Thymus (tissue), 11 donors: Measurements from ENCODE around the gene TMED10. TPM values are rescaled to one million over a fixed set of nuclear protein-coding genes. Genes with fewer than 3 reads are reported as not detected.

Experiments used
- DNase-seq, 9 donors: peaks; one replicate each; pipeline ENCODE4 v3.0.0-alpha.2; 2013; ENCODE audit warnings: low spot score in 9 of 9, low read depth in 6 of 9, missing footprints in 1 of 9
- H3K27ac ChIP-seq, 2 donors: one replicate each; pipeline ENCODE4 v1.5.1; 2013; ENCODE audit warnings: control low read depth in 1 of 2, low read depth in 1 of 2, low read length in 1 of 2, mild to moderate bottlenecking in 1 of 2, moderate library complexity in 1 of 2
- H3K27me3 ChIP-seq, 2 donors: one replicate each; pipeline ENCODE4 v1.5.1; 2013; ENCODE audit warnings: low read length in 1 of 2; ENCODE audit not compliant: control insufficient read depth in 2 of 2, insufficient read depth in 1 of 2
- H3K36me3 ChIP-seq, 2 donors: one replicate each; pipeline ENCODE4 v1.5.1; 2013; ENCODE audit warnings: low read length in 1 of 2, mild to moderate bottlenecking in 1 of 2, moderate library complexity in 1 of 2; ENCODE audit not compliant: control insufficient read depth in 2 of 2, insufficient read depth in 2 of 2
- H3K4me1 ChIP-seq, 2 donors: one replicate each; pipeline ENCODE4 v1.5.1; 2013; ENCODE audit warnings: low read length in 2 of 2; ENCODE audit not compliant: control insufficient read depth in 2 of 2, insufficient read depth in 2 of 2
- H3K4me3 ChIP-seq, 2 donors: one replicate each; pipeline ENCODE4 v1.5.1; 2013; ENCODE audit warnings: low read length in 2 of 2, control low read depth in 1 of 2, mild to moderate bottlenecking in 1 of 2
- H3K9me3 ChIP-seq, 2 donors: one replicate each; pipeline ENCODE4 v1.5.1; 2013; ENCODE audit warnings: low read length in 1 of 2, mild to moderate bottlenecking in 1 of 2; ENCODE audit not compliant: control insufficient read depth in 2 of 2, insufficient read depth in 1 of 2
- WGBS: extraction: QIAGEN DNeasy Blood & Tissue Kit; methylation state at CpG from one replicate; pipeline ENCODE4 v1.1.7; 2013; 5-methylcytosine and 5-hydroxymethylcytosine counted together
- polyA plus RNA-seq: library from polyadenylated mRNA; stranded (reverse); fragments of 200-250 nt; gene quantifications from one replicate; pipeline ENCODE4 v1.2.3, GENCODE V29; 2013
- total RNA-seq: library from RNA; stranded (reverse); fragments of 120-200 nt; gene quantifications from one replicate; pipeline ENCODE4 v1.2.4, GENCODE V29; 2013
- donor health status: healthy.

The TMED10 gene
- total and polyA plus RNA-seq, 2 donors = 122 to 146 TPM

DNA sequence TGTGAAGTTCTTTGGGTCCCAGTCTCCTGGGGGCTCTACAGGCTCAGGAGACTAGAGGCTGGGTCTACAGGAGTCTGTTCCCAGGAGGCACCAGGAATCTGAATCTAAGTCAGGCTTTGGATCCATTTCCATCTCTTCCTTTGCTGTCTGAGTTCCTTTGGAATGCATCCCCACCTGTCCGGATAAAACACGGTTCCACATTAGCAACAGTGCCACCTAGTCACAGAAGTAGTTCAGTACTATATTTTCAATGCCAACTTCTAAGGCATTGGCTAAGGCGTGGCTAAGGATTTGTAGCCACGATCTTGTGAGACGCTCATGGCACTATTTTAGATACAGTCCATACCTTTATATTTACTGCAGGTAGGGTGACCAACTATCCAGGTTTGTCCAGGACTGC, 91.9 kb downstream of the TMED10 start:
- Histone ChIP-seq H3K27ac (no peak overlapping the region), H3K36me3 (peaks cover 40 to 64% of the 10 kb centered on the region in 2 donors), H3K27me3 (no peaks in the 10 kb centered on the region), H3K4me3 (no peak overlapping the region), H3K9me3 (no peaks in the 10 kb centered on the region), H3K4me1 (no peaks in the 10 kb centered on the region)
- no peak for DNase-seq
- 94% methylated on average over 5 of the region's 5 CpGs for WGBS

DNA sequence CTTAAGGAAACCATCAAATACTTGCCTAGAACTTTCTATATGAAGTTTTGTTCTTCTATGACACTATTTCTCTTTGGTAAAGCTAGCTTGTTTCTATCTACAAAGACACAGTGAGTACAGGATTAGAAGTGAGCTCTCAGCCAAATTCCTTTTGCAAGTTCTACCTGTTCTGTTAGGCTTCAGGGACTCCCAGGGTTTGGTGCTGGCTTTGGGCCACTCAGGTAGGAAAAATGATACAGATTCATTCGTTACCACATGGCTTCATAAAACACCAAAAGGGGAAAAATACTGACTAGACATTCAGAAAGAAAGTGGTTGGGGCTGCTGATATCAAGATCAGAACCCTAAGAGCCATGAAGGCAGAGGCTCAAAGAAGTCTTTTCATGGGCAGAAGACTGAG, 93.1 kb downstream of the TMED10 start:
- no peak overlapping the region for H3K4me3 ChIP-seq
- DNase-seq = no peak
- H3K9me3 ChIP-seq = no peaks in the 10 kb centered on the region
- H3K27ac ChIP-seq = no peak overlapping the region
- H3K4me1 ChIP-seq = no peaks in the 10 kb centered on the region
- 91% methylated on average over 1 of the region's 1 CpG for WGBS
- no peaks in the 10 kb centered on the region for H3K27me3 ChIP-seq
- H3K36me3 ChIP-seq = peaks cover 36 to 61% of the 10 kb centered on the region in 2 donors

DNA sequence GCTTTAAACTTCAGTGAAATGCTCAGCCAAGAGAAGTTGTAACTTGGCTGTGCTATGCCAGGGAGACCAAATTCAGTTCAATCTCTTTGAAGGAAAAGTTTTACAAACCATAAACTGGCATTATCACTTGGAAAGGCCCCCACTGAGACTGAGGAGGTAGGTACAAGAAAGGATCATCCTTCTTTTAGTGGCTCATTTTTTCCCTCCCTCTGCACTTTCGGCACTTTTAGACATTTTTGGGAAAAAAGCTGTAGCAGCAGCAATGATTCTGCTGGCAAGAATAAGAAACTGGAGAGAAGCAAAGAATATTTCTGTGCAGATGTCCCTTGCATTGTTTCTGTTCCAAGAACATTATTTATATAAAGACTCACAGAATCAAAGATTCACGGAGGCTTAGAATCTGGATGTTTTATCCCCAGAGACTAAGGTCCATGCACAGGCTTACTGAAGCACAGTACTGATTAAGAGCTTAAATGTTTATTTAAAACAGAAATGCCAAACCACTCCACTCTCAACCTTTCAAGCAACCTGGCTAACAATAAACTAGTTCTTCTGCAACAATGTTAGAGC, 94.7 kb downstream of the TMED10 start:
- H3K27ac ChIP-seq = no peak overlapping the region
- no peaks in the 10 kb centered on the region for H3K27me3 ChIP-seq
- H3K36me3 ChIP-seq = peaks cover 26 to 47% of the 10 kb centered on the region in 2 donors
- no peaks in the 10 kb centered on the region for H3K9me3 ChIP-seq
- DNase-seq = no peak
- 95% methylated on average over 2 of the region's 2 CpGs for WGBS
- no peaks in the 10 kb centered on the region for H3K4me1 ChIP-seq
- H3K4me3 ChIP-seq = no peak overlapping the region

Other genes starting within 250 kb of the TMED10 start
- 7.0 TPM for gene PGF, start 221.0 kb downstream of the TMED10 start, total RNA-seq
- 7.5 TPM for gene PGF, start 221.0 kb downstream of the TMED10 start, polyA plus RNA-seq
- gene EIF2B2, start 173.7 kb downstream of the TMED10 start, total RNA-seq = 52.7 TPM
- 28.3 TPM for gene EIF2B2, start 173.7 kb downstream of the TMED10 start, polyA plus RNA-seq
- 22.8 TPM for gene MLH3, start 125.1 kb downstream of the TMED10 start, total RNA-seq
- 20.5 TPM for gene MLH3, start 125.1 kb downstream of the TMED10 start, polyA plus RNA-seq
- gene ACYP1, start 112.6 kb downstream of the TMED10 start, total RNA-seq = 24.8 TPM
- 49.9 TPM for gene ACYP1, start 112.6 kb downstream of the TMED10 start, polyA plus RNA-seq
- 1.7 TPM for gene ZC2HC1C, start 107.0 kb downstream of the TMED10 start, total RNA-seq
- gene ZC2HC1C, start 107.0 kb downstream of the TMED10 start, polyA plus RNA-seq = 7.2 TPM
- gene NEK9, start 49.6 kb downstream of the TMED10 start, total RNA-seq = 17.6 TPM
- gene NEK9, start 49.6 kb downstream of the TMED10 start, polyA plus RNA-seq = 62.1 TPM
- 143 TPM for gene FOS, start 102.2 kb upstream of the TMED10 start, total RNA-seq
- 253 TPM for gene FOS, start 102.2 kb upstream of the TMED10 start, polyA plus RNA-seq